Sigmoid colon (tissue), 7 donors: Measurements from ENCODE around the gene ALG2. TPM values are rescaled to one million over a fixed set of nuclear protein-coding genes. Genes with fewer than 3 reads are reported as not detected.

Experiments
- DNase-seq: peaks from one replicate; pipeline ENCODE4 v3.0.0-alpha.2; 2019
- H3K27ac ChIP-seq, 4 donors: fragments of 200-600 bp; sonication (generic); one replicate each; pipeline ENCODE4 v1.5.1; 2016 to 2019; ENCODE audit warnings: mild to moderate bottlenecking in 1 of 4
- H3K27me3 ChIP-seq, 3 donors: fragments of 200-600 bp; sonication (generic); one replicate each; pipeline ENCODE4 v1.5.1; 2019; ENCODE audit warnings: mild to moderate bottlenecking in 1 of 3
- H3K36me3 ChIP-seq, 4 donors: fragments of 200-600 bp; sonication (generic); one replicate each; pipeline ENCODE4 v1.5.1; 2016 to 2019
- H3K4me1 ChIP-seq, 4 donors: fragments of 200-600 bp; sonication (generic); one replicate each; pipeline ENCODE4 v1.5.1; 2017 to 2019
- H3K4me3 ChIP-seq, 4 donors: fragments of 200-600 bp; sonication (generic); one replicate each; pipeline ENCODE4 v1.5.1; 2017 to 2019; ENCODE audit warnings: mild to moderate bottlenecking in 2 of 4, moderate library complexity in 1 of 4
- H3K9me3 ChIP-seq, 4 donors: fragments of 200-600 bp in 3 of 4; sonication (generic) in 3 of 4; one replicate each; pipeline versions ENCODE4 v1.5.1 to v1.6.1; 2013 to 2019
- EP300 ChIP-seq, 4 donors: sonication (generic); formaldehyde crosslinking; IDR thresholded peaks; one replicate each; pipeline ENCODE4 v1.6.1; 2017; ENCODE audit warnings: antibody characterized with exemption in 4 of 4
- POLR2A ChIP-seq, 2 donors: fragments of 450-650 bp; IDR thresholded peaks; one replicate each; pipeline ENCODE4 v1.6.1; 2016; ENCODE audit warnings: antibody characterized with exemption in 2 of 2, mild to moderate bottlenecking in 2 of 2, moderate library complexity in 2 of 2
- POLR2AphosphoS5 ChIP-seq, 4 donors: sonication (generic); formaldehyde crosslinking; IDR thresholded peaks; one replicate each; pipeline ENCODE4 v1.6.1; 2017; ENCODE audit warnings: antibody characterized with exemption in 4 of 4
- WGBS, 2 donors: extraction: QIAGEN DNeasy Blood & Tissue Kit; methylation state at CpG; one replicate each; pipeline ENCODE4 v1.1.7; 2013; 5-methylcytosine and 5-hydroxymethylcytosine counted together
- intact Hi-C: fragments of 100-400 bp; cut with DNase I; formaldehyde crosslinking; loops from one replicate; pipeline ENCODE4 v1.15.1; 2023
- polyA plus RNA-seq, 3 donors: library from polyadenylated mRNA; stranded (reverse); fragments of 200-250 nt; gene quantifications; one replicate each; pipeline ENCODE4 v1.2.3, GENCODE V29; 2013
- total RNA-seq, 4 donors: library from RNA; depleted of rRNA; stranded (reverse); fragments of >200 nt; gene quantifications; one replicate each; pipeline ENCODE4 v1.1.0, GENCODE V29; 2016
- TF ChIP-seq, protein P1 (sequence below), 4 experiments: fragments of 450-650 bp in 3 of 4; fragments of 200-600 bp in 1 of 4; IDR thresholded peaks; one replicate each; pipeline ENCODE4 v1.5.1; 2016 to 2019; ENCODE audit warnings: antibody characterized with exemption in 4 of 4, mild to moderate bottlenecking in 3 of 4, moderate library complexity in 2 of 4
- donor health status: healthy with polysubstance abuse.
- donor health status: Bipolar disorder and iron deficiency.
- donor health status: healthy.

Gene ALG2
- total and polyA plus RNA-seq, 7 donors: 8.4 to 25.0 (median 18.4) TPM

DNA sequence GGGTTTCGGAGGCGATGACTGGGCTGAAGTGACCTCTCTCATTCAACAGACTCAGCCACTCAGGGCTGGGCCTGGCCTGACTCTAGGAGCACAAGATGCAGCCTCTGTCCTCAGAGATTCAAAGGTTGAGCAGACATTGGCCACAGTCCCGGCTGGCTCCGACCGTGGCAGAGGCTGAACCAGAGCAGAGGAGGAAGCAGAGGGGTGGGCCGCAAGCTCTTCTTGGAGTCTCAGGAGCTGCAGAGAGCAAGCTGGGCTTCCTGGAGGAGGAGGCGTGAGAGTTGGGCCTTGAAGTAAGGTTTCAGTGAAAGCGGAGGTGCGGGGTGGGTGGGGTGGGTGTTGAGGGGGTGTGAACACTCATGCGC is 37.6 kb downstream of the ALG2 start:
- Histone ChIP-seq H3K4me3 (no peak overlapping the region), H3K27me3 (no peaks in the 10 kb centered on the region), H3K4me1 (peaks cover 0 to 8% (median 7%) of the 10 kb centered on the region in 4 donors), H3K36me3 (no peaks in the 10 kb centered on the region), H3K9me3 (no peaks in the 10 kb centered on the region), H3K27ac (no peak overlapping the region)
- TF ChIP-seq POLR2A (IDR thresholded peaks at IDR 0.05) (no peak), EP300 (IDR thresholded peaks at IDR 0.05) (no peak), POLR2AphosphoS5 (IDR thresholded peaks at IDR 0.05) (no peak)
- TF ChIP-seq, protein P1, sequence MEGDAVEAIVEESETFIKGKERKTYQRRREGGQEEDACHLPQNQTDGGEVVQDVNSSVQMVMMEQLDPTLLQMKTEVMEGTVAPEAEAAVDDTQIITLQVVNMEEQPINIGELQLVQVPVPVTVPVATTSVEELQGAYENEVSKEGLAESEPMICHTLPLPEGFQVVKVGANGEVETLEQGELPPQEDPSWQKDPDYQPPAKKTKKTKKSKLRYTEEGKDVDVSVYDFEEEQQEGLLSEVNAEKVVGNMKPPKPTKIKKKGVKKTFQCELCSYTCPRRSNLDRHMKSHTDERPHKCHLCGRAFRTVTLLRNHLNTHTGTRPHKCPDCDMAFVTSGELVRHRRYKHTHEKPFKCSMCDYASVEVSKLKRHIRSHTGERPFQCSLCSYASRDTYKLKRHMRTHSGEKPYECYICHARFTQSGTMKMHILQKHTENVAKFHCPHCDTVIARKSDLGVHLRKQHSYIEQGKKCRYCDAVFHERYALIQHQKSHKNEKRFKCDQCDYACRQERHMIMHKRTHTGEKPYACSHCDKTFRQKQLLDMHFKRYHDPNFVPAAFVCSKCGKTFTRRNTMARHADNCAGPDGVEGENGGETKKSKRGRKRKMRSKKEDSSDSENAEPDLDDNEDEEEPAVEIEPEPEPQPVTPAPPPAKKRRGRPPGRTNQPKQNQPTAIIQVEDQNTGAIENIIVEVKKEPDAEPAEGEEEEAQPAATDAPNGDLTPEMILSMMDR (IDR thresholded peaks at IDR 0.05): no peak
- DNase-seq: no peak
- WGBS, 2 donors: 55 to 62% methylated on average over 10 of the region's 10 CpGs
- intact Hi-C loops: loop anchor here (2.0 to 10.0 kb wide), 3 partner anchors 37 to 1413 kb away; partner anchors contain the start of gene ALG2

DNA sequence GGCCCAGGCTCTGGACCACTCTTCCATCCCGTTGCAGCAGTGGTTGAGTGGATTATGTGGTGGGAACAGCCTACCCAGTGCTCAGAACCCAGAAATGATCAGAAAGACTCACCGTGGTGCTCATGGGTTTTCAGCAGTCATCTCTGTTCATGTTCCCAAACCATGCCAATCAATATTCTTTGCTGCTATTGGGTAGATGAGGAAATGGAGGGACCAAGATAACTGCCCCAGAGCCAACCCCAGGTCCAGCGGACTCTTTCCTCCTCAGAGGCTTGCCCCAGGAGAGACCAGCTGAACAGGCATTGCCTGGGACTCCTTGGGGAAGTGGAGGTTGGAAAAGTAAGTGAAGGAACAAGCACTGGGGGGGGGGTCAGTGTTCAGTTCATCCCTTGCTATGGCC is 38.1 kb downstream of the ALG2 start:
- DNase-seq: no peak
- H3K9me3 ChIP-seq: no peaks in the 10 kb centered on the region
- intact Hi-C loops: loop anchor here (2.0 to 10.0 kb wide), 3 partner anchors 37 to 1414 kb away; partner anchors contain the start of gene ALG2
- no peak overlapping the region for H3K27ac ChIP-seq
- H3K4me1 ChIP-seq: peaks cover 0 to 8% (median 7%) of the 10 kb centered on the region in 4 donors
- 92 to 93% methylated on average over 3 of the region's 3 CpGs for WGBS, 2 donors
- no peak for TF ChIP-seq EP300 (IDR thresholded peaks at IDR 0.05)
- TF ChIP-seq POLR2A (IDR thresholded peaks at IDR 0.05): no peak
- no peak for TF ChIP-seq POLR2AphosphoS5 (IDR thresholded peaks at IDR 0.05)
- TF ChIP-seq, protein P1 (IDR thresholded peaks at IDR 0.05): no peak
- no peaks in the 10 kb centered on the region for H3K36me3 ChIP-seq
- H3K27me3 ChIP-seq: no peaks in the 10 kb centered on the region
- H3K4me3 ChIP-seq: no peak overlapping the region

DNA sequence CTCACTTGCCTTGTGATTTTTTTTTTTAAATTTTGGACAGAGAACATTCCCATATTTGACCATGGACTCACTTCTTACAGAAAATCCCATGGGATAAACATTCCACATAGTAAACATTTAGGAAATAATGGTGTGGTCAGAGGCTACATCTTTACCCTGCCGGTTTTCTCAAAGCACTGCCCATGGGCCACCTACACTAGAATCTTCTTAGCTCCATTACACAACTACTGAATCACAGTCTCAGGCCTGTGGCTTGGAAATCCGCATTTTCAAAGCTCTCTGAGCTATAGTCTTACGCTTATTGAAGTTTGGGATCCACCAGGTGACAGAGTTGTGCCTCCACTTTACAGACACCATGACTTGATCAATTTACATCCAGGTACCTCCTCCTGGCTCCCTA is 39.4 kb downstream of the ALG2 start:
- Histone ChIP-seq H3K4me3 (no peak overlapping the region), H3K27ac (no peak overlapping the region), H3K36me3 (no peaks in the 10 kb centered on the region), H3K4me1 (peaks cover 0 to 8% (median 7%) of the 10 kb centered on the region in 4 donors), H3K9me3 (no peaks in the 10 kb centered on the region), H3K27me3 (no peaks in the 10 kb centered on the region)
- TF ChIP-seq, protein P1 (IDR thresholded peaks at IDR 0.05): no peak
- TF ChIP-seq POLR2A (IDR thresholded peaks at IDR 0.05) (no peak), POLR2AphosphoS5 (IDR thresholded peaks at IDR 0.05) (no peak), EP300 (IDR thresholded peaks at IDR 0.05) (no peak)
- 88% methylated on average over 3 of the region's 3 CpGs for WGBS, 2 donors
- no peak for DNase-seq
- intact Hi-C loops: loop anchor here (5.0 to 10.0 kb wide), 2 partner anchors 1032 to 1415 kb away; no protein-coding TSS in a partner anchor

DNA sequence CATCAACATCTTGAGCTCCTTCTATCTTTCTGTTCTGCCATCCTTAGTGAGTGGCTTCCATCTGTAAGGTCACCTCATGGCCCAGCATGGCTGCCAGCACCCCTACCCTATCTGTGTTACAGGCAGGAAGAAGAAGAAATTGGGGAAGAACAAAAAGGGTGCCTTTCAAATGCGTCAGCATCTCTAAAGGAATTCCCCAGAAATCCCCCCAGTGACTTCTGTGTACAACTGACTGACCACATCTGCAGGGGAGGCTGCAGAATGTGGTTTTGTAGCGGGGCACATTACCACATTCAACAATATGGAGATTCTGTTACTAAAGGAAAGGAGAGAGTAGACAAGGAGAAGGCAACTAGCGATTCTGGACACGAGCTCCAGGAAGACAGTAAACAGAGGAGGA is 40.1 kb downstream of the ALG2 start:
- intact Hi-C loops: loop anchor here (5.0 to 10.0 kb wide), 2 partner anchors 1033 to 1416 kb away; no protein-coding TSS in a partner anchor
- WGBS, 2 donors: 47 to 77% methylated on average over 4 of the region's 4 CpGs
- H3K36me3 ChIP-seq: no peaks in the 10 kb centered on the region

DNA sequence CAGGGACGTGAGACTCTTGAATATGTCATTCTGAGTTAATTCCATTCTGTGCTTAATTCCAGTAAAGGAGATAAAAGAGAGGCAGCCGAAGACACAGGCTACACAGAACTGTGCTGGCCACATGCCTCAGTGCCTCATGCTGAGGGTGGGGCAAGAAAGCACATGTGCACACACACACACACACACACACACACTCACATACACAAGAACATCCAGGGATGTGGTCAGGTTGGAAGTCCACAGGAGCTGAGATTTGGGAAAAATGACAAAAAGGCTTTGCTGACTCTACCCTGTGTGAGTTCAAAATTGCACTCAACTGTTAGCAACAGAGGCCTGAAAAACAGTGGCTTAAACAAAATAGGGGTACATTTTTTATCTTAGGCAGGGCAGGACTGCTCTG is 40.5 kb downstream of the ALG2 start:
- TF ChIP-seq, protein P1 (IDR thresholded peaks at IDR 0.05): no peak
- TF ChIP-seq POLR2AphosphoS5 (IDR thresholded peaks at IDR 0.05): no peak
- no peak for TF ChIP-seq POLR2A (IDR thresholded peaks at IDR 0.05)
- TF ChIP-seq EP300 (IDR thresholded peaks at IDR 0.05): no peak

More for the DNA sequence above, 40.1 kb downstream of the ALG2 start:
- Histone ChIP-seq H3K9me3 (no peaks in the 10 kb centered on the region), H3K4me3 (no peak overlapping the region), H3K27ac (no peak overlapping the region), H3K4me1 (peaks cover 0 to 8% (median 7%) of the 10 kb centered on the region in 4 donors), H3K27me3 (no peaks in the 10 kb centered on the region)
- no peak for DNase-seq
- no peak for TF ChIP-seq POLR2A (IDR thresholded peaks at IDR 0.05)

More for the DNA sequence above, 40.5 kb downstream of the ALG2 start:
- no peaks in the 10 kb centered on the region for H3K9me3 ChIP-seq
- 81 to 82% methylated on average over 2 of the region's 2 CpGs for WGBS, 2 donors
- no peaks in the 10 kb centered on the region for H3K27me3 ChIP-seq
- peaks cover 0 to 8% (median 7%) of the 10 kb centered on the region in 4 donors for H3K4me1 ChIP-seq
- intact Hi-C loops: loop anchor here (5.0 to 10.0 kb wide), 2 partner anchors 1034 to 1416 kb away; no protein-coding TSS in a partner anchor
- no peak overlapping the region for H3K4me3 ChIP-seq
- no peak for DNase-seq
- no peak overlapping the region for H3K27ac ChIP-seq
- H3K36me3 ChIP-seq: no peaks in the 10 kb centered on the region
